ENCODE results near the gene RBMS3. TPM values are rescaled to one million over a fixed set of nuclear protein-coding genes. Genes with fewer than 3 reads are reported as not detected.

The RBMS3 gene
- total and polyA plus RNA-seq, 2 of the 13 experiments (the other 11 are each of a cell fraction or from before 2014, with no cell fraction given) = not detected

DNA sequence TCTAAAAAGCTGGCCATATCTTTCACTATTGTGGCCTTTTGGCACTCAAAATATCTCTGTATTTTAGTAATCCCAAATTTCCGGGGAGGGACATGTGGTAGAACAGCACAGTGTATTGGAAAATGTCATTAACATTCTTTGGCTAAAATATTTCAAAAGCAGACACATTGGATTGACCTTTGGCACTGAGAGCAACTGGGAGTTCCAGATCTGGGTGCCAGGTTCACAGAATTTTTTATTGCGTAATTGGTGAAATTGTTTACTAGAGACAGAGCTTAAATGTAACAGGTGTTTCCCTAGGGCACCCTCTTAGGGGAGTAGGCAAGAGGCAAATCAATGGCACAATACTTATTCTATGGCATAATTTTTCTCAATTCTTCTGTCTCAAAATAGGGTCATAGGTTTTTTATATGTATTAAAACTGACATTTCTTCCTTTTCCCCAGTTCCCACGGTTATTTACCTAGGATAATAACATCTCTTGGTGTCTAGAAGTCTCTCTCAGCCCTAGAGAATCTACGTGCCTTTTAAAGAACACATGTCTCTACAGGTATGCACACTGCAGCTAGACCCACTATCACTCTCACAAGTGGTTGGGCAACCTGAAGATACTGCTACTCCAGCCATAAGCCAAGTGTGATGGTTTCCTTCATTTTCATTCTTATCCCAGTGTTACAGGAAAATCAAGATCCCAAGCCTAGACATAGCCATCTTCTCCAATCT lies 10.6 kb downstream of the RBMS3 start (continued):
- TF ChIP-seq, protein P1, sequence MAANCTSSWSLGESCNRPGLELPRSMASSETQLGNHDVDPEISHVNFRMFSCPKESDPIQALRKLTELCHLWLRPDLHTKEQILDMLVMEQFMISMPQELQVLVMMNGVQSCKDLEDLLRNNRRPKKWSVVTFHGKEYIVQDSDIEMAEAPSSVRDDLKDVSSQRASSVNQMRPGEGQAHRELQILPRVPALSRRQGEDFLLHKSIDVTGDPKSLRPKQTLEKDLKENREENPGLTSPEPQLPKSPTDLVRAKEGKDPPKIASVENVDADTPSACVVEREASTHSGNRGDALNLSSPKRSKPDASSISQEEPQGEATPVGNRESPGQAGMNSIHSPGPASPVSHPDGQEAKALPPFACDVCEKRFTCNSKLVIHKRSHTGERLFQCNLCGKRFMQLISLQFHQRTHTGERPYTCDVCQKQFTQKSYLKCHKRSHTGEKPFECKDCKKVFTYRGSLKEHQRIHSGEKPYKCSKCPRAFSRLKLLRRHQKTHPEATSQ (CRISPR knock-in tag; IDR thresholded peaks at IDR 0.05; ENCODE audit: borderline replicate concordance) = no peak
- TF ChIP-seq ZSCAN20 (CRISPR knock-in tag; IDR thresholded peaks at IDR 0.05; ENCODE audit: borderline replicate concordance) (no peak), GPN1 (CRISPR knock-in tag; IDR thresholded peaks at IDR 0.05; ENCODE audit: borderline replicate concordance) (no peak), HNF4G (IDR thresholded peaks at IDR 0.05; ENCODE audit: borderline replicate concordance, low read depth, low read length) (peak; percentile 50), HNF4G (CRISPR knock-in tag; IDR thresholded peaks at IDR 0.05; ENCODE audit: borderline replicate concordance, low read depth) (no peak), NR2F1 (CRISPR knock-in tag; IDR thresholded peaks at IDR 0.05) (peak in 1 of 2 experiments; percentile 54; a peak in 1 of 4 replicates), ZNF644 (CRISPR knock-in tag; IDR thresholded peaks at IDR 0.05; ENCODE audit: low read depth) (peak; percentile 54; the same call in 1 of the 2 replicates), ZFP36L1 (CRISPR knock-in tag; IDR thresholded peaks at IDR 0.05) (no peak), ZNF20 (CRISPR knock-in tag; IDR thresholded peaks at IDR 0.05) (no peak), ZNF12 (CRISPR knock-in tag; IDR thresholded peaks at IDR 0.05) (no peak), BRD4 (CRISPR knock-in tag; IDR thresholded peaks at IDR 0.05) (no peak), ZNF598 (CRISPR knock-in tag; IDR thresholded peaks at IDR 0.05; ENCODE audit: borderline replicate concordance) (no peak), NR2F6 (IDR thresholded peaks at IDR 0.05) (peak; percentile 55), NR2F6 (CRISPR knock-in tag; IDR thresholded peaks at IDR 0.05) (no peak), IKZF4 (CRISPR knock-in tag; IDR thresholded peaks at IDR 0.05; ENCODE audit: borderline replicate concordance, low read depth, not compliant biosample characterization) (no peak), SPEN (CRISPR knock-in tag; IDR thresholded peaks at IDR 0.05; ENCODE audit: low read depth) (no peak), GATAD2A (CRISPR knock-in tag; IDR thresholded peaks at IDR 0.05) (no peak), ZNF709 (CRISPR knock-in tag; IDR thresholded peaks at IDR 0.05) (no peak), EEA1 (CRISPR knock-in tag; IDR thresholded peaks at IDR 0.05; ENCODE audit: borderline replicate concordance) (no peak), PCBP1 (IDR thresholded peaks at IDR 0.05; ENCODE audit: borderline replicate concordance, low read depth, low read length) (no peak), STAG1 (CRISPR knock-in tag; IDR thresholded peaks at IDR 0.05) (no peak), ZNF446 (CRISPR knock-in tag; IDR thresholded peaks at IDR 0.05) (no peak), HNRNPUL1 (IDR thresholded peaks at IDR 0.05; ENCODE audit: low read depth, low read length) (no peak)
- TF ChIP-seq, protein P2, sequence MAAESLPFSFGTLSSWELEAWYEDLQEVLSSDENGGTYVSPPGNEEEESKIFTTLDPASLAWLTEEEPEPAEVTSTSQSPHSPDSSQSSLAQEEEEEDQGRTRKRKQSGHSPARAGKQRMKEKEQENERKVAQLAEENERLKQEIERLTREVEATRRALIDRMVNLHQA (CRISPR knock-in tag; IDR thresholded peaks at IDR 0.05) = no peak
- TF ChIP-seq, protein P3, sequence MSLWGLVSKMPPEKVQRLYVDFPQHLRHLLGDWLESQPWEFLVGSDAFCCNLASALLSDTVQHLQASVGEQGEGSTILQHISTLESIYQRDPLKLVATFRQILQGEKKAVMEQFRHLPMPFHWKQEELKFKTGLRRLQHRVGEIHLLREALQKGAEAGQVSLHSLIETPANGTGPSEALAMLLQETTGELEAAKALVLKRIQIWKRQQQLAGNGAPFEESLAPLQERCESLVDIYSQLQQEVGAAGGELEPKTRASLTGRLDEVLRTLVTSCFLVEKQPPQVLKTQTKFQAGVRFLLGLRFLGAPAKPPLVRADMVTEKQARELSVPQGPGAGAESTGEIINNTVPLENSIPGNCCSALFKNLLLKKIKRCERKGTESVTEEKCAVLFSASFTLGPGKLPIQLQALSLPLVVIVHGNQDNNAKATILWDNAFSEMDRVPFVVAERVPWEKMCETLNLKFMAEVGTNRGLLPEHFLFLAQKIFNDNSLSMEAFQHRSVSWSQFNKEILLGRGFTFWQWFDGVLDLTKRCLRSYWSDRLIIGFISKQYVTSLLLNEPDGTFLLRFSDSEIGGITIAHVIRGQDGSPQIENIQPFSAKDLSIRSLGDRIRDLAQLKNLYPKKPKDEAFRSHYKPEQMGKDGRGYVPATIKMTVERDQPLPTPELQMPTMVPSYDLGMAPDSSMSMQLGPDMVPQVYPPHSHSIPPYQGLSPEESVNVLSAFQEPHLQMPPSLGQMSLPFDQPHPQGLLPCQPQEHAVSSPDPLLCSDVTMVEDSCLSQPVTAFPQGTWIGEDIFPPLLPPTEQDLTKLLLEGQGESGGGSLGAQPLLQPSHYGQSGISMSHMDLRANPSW (CRISPR knock-in tag; IDR thresholded peaks at IDR 0.05; ENCODE audit: borderline replicate concordance) = no peak
- TF ChIP-seq, protein P4, sequence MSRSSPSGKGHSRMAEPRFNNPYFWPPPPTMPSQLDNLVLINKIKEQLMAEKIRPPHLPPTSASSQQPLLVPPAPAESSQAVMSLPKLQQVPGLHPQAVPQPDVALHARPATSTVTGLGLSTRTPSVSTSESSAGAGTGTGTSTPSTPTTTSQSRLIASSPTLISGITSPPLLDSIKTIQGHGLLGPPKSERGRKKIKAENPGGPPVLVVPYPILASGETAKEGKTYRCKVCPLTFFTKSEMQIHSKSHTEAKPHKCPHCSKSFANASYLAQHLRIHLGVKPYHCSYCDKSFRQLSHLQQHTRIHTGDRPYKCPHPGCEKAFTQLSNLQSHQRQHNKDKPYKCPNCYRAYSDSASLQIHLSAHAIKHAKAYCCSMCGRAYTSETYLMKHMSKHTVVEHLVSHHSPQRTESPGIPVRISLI (CRISPR knock-in tag; IDR thresholded peaks at IDR 0.05; ENCODE audit: borderline replicate concordance) = no peak
